COLO668 (cell line): ENCODE results near the gene ST6GALNAC3.

Experiments
- DNase-seq: peaks from one replicate; lab custom pipeline; 2025; ENCODE audit not compliant: unreplicated experiment; lab: John Stamatoyannopoulos, UW

The ST6GALNAC3 gene

DNA sequence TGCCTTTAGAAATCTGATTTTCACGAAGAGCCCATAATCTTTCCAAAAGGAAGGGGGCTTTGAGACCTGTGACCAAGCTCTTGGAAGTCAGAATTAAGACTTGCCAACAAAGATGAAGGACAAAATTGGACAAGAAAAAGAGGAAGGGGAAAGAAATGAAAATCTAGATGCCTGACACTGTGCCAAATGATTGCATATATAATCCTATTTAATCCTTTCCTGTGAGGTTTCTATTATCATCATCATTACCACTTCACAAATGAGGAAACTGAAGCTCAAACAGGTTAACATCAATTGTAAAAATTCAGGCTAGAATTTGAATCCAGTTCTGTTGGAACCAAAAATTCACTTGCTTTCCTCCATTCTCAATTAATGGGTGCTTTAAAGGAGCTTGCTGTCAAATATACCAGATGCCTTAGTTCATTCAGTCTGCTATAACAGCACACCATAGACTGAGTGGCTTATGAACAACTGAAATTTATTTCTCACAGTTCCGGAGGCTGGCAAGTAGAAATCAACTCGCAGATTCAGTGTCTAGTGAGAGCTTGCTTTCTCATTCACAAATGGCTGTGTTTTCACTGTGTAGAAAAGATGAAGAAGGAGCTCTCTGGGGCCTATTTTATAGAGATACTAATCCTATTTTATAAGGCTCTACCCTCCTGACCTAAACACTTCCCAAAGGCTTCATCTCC lies 595.2 kb downstream of the ST6GALNAC3 start:
- DNase-seq = no peak

DNA sequence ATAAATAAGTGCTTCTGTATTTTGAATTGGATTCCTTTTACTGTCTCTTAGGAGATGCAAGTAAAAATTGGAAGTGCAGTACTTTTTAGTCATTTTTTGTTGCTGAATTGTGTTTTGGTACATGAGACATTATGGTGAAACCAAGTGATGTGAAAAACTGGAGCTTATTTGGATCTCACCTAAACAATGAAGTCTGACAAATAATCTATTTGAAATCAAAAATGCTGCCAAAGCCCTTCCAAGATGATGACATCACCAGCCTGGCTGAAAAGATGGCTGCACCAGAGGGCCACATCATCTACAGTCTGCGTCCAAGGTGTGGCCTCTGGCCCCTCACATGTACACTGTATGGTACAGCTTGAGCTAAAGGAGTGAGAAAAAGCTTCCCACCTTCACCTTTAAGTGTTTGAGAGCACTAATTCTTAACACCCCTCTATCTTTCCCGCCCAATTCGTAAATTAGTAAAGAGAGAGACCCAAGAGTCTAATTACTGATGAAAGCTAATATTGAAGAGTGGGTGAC lies 600.2 kb downstream of the ST6GALNAC3 start:
- DNase-seq = no peak

DNA sequence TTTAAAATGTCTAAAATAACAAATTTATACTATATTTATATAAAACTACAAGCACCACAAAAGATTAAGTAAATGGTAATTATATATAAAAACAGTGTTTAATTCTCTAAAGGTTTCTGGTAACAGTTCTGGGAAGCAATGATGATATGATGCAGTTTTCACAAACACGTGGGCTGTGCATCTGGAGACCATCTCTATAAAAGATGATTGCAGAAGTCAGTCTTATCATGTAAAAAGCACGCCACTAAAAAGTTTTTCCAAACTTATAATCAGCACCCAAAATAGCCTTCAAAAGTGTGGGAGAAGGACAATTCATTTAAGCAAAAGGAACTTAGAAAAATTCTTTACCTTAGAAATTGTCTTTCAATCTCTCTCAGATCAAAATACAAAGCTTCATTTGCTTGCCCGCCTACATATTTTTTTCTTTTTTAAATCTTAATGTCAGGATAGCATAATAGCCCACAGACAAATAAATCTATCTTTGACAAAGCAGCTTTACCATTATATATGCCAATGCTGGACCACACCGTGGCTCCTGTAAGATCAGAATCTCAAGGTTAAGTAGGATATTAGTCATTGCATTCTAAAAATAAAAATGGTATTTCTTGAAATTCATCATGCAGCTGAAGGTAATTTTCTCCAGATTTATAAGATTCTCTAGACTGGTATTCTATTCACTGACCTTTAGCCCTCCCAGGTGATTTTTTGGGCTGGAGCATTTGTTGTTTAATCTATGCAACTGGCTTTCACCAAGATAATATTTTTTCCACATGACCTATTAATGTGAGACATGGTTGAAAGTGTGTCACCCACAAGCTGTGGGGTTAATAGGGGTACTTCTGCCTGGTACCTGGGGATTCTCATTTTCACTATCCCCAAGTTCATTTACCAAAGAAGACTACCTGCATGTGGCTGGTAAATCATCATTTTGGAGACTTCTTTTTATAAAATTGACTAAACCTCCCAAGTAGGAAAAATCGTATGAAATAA lies 603.2 kb downstream of the ST6GALNAC3 start:
- DNase-seq = no peak

DNA sequence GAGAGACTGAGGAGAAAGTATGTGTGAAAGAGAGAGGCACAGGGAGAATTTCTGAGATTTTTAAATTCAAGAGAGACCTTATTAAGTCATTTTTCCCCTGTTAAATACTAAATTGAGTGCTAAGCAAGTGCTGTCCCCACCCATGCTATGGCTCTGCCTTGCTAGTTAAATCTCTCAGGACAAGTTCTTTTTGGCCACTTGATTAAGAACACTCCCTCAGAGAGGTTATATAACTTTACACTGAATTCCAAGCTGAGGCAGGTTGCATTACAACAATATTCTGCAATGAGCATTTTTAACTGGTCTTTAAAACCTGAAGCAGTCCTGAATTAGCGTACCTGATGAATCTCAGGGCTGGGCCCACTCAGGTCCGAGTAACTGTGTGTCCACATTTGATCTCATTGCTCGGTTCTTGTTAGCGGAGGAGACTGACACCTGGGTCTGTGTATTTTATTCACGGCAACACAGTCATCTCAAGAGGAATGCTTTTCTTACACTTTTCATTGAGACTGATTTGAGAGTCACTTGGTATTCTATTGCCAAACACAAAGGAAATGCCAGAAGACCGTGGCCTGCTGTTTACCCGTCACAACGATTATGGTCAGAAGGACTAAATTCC lies 605.1 kb downstream of the ST6GALNAC3 start:
- DNase-seq = no peak

DNA sequence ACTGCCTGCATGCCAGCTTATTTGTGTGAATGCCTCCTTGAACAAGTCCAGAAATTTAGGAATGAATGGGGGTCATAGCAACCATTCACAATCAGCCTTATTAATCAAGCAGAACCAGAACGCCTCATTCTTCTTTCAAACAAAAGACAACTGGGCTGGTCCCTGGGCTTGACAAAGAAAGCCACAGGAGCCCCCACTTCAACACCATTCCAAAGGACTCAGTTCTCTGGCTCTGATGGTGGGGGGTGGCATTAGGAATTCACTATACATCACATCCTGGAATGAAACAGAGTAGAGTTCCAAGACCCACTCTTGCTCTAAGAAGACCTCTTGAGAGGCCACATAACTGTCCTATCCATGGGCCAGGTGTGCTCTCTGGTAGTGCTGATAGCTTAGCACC lies 606.1 kb downstream of the ST6GALNAC3 start:
- DNase-seq = no peak

DNA sequence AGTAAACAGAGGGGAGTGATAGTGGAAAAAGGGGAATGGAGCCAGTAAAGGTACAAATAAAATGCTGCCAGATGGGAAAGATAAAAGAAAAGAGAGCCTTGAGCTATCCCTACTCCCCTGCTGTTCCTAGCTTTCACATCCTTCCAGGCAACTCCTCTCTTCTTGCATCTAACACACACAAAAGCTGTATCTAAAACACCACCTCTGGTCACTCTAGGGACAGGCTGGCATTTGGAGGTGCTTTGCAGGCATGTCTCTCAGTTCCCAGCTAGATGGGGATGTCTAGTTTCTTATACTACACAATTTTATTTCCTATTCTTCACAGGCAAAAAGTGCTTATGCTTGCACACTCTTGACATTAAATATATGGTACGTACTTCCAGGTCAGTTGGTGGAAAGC lies 607.6 kb downstream of the ST6GALNAC3 start:
- no peak for DNase-seq
